Hippocampal formation (tissue), 2 donors: Measurements from ENCODE around the gene SND1.
A peak's percentile ranks its signal among the peaks of the same experiment; 100 is the strongest.
"Not testable (repeated sequence)": the region's sequence is repeated elsewhere in the genome, so short reads cannot be mapped to it uniquely, and the experiment has no call there.

Experiments
- DNase-seq, 2 donors: peaks; one replicate each; lab custom pipeline; 2025; lab: John Stamatoyannopoulos, UW

Gene SND1

GRCh38 chr7:128099204-128099671, 447.2 kb downstream of the SND1 start:
- DNase-seq, result no peak

DNA sequence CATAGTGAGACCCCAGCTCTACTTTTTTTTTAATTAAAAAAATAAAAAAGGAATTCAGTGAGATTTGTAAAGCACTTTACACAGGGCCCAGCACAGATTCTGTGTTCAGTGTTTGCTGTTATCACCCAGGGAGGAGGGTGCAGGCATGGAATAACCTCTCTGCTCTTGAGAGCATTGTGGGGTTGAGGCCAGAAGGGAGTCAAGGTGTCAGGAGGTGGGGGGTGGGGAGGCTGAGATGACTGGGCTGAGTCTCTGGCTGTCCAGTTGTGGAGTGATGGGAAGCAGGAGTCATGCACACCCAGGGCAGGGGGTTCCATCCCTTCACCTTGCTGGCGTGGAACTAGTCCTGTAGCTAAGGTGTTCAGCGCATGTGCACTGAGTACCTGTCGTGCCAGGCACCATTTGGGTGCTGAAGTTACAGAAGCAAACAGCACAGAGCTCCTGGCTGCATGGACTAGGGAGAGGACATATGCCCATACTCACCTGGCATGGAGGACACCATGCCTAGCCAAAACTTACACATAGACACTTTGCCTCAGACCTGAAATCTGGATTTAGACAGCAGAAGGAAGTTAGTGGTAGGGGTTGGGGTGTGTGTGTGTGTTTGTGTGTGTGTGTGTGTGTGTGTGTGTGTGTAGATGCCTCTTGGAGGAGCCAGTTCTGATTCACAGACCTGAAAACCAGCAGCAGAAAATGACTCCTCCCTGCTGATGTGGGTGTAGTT, 448.4 kb downstream of the SND1 start:
- DNase-seq, result no peak

GRCh38 chr7:128100949-128101713, 449.1 kb downstream of the SND1 start:
- no peak for DNase-seq

GRCh38 chr7:128102490-128103291, 450.7 kb downstream of the SND1 start:
- no peak for DNase-seq

GRCh38 chr7:128103498-128104107, 451.6 kb downstream of the SND1 start:
- DNase-seq, result peak in 1 of 2 donors; percentile 12

- DNase-seq, result no peak
Observed at GRCh38 chr7:128104108-128104742, 452.2 kb downstream of the SND1 start.

- DNase-seq, result no peak
Observed at GRCh38 chr7:128105228-128106022, 453.4 kb downstream of the SND1 start.

GRCh38 chr7:128106821-128107220, 454.8 kb downstream of the SND1 start:
- DNase-seq, result no peak

GRCh38 chr7:128107516-128107915, 455.5 kb downstream of the SND1 start:
- not testable (repeated sequence) for DNase-seq

DNA sequence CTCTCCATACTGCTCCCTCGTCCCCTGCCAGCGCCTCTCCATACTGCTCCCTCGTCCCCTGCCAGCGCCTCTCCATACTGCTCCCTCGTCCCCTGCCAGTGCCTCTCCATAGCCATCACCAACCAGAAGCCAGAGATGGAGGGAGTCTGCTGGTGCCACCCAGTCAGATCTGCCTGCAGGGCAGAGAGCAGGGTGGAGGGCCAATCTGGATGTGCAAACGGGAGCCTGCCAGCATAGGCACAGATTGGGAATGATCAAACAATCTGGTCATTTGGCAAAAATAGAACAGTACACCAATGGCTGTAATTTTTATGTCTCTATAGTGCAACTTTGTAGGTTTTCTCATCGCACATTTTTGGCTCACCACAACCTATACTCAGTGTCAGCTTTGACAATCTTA, 456.1 kb downstream of the SND1 start:
- DNase-seq, result no peak

- peak in 1 of 2 donors; percentile 18 for DNase-seq
Observed at GRCh38 chr7:128108641-128109423, 456.8 kb downstream of the SND1 start.

DNA sequence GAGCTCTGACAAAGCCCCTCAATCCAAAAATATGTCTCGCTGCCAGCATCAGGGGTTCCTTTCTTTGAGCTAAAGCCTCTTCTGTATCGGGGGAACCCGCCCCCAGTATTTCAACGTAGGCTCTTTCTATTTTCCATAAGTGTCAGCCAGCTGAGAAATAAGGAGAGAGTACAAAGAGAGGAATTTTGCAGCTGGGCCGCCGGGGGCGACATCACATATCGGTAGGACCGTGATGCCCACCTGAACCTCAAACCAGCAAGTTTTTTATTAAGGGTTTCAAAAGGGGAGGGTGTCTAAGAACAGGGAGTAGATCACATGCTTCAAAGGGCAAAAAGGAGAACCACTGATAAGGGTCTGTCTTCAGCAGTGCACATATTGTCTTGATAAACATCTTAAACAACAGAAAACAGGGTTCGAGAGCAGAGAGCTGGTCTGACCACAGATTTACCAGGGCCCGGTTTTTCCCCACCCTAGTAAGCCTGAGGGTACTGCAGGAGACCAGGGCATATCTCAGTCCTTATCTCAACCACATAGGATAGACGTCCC, 457.5 kb downstream of the SND1 start:
- DNase-seq, result not testable (repeated sequence)

DNA sequence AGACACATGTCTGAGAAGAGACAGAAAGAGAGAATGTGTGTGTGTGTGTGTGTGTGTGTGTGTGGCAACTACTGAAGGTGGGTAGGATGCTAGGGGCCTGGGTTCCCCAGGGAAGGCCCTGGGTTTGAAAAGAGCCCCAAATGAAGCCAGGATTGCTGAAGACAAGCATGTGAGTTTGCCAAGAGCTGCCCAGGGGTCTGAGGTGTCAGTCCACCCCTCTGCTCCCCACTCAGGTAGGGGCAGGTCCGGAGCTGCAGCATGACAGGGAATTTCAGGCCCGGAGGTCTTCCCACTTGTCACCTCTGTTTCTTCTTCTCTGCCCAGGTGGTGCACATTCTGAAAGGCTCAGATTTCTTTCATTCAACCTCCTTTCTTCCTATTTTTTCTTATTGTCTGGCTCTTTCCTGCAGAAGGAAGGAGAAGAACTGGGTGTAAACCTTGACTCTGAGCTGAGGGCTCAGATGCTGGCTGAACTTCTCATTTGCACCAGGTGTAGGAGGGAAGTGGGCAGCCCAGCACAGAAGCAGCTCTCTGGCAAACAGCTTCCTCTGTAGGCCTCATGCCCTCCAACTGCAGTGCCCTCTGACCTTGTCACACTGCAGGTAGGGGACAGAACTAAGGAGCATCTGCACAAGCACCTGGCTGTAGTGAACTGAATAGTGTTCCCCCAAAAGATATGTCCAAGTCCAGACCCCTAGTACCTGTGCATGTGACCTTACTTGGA, 458.8 kb downstream of the SND1 start:
- no peak for DNase-seq

DNA sequence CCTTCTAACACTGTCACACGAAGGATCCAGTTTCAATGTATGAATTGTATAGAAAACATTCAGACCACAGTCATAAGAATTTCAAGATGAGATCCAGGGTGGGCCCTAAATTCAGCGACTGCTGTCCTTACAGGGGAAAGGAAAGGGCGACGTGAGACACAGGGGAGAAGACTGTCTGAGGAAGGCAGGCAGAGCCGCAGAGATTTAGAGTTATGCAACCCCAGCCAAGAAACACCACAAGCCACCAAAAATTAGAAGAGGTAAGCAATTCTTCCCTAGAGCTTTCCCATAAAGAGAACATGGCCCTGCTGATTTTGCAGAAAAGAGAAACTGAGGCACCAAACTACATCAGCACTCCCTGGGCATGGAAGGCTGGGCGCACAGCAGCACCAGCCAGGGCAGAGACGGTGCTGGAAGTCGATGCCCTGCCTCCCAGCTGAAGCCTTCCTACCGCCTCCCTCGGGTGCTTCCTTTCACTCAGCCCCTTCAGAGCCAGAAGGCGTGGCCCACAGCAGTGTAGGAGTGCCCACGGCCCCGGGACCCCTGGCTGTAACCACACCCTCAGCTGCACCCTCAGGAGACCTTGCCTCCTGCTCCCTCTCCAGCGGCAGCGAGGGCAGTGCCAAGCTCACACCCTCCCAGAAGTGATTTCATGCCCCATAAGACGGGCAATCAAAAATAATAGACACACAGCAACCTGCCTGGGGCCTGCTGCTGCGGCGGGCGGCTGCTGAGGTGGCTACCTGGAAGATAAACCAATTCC, 460.2 kb downstream of the SND1 start:
- peak in 1 of 2 donors; percentile 8 for DNase-seq

GRCh38 chr7:128112781-128113221, 460.8 kb downstream of the SND1 start:
- DNase-seq, result peak in 1 of 2 donors; percentile 19

DNA sequence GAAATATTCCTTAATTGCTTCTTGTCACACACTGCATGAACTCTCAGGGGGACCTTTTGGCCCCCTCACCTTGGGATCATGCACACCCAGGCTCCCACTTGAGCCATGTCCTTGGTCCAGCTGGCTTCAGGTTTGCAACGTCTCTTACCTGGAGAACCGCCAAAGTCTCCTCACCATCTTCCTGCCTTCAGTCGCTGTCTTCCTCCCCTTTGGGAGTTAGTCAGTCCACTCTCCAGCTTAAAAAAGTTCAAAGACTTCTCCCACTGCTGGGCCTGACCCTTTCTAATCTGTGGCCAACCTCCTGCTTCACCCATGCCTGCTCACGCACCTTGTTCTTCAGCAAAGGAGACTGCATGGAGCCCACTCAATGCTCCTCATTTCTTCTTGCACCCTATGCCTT, 461.8 kb downstream of the SND1 start:
- DNase-seq, result no peak

GRCh38 chr7:128114806-128115205, 462.8 kb downstream of the SND1 start:
- DNase-seq, result no peak

- DNase-seq, result no peak
Observed at GRCh38 chr7:128115336-128115820, 463.4 kb downstream of the SND1 start.
